Liver (tissue), 9 donors: ENCODE data around the gene OR2A2. TPM values are rescaled to one million over a fixed set of nuclear protein-coding genes. Genes with fewer than 3 reads are reported as not detected.

ENCODE experiments used
- DNase-seq: peaks from one replicate; pipeline ENCODE4 v3.0.0-alpha.2; 2017; ENCODE audit warnings: low spot score
- H3K27ac ChIP-seq, 2 donors: one replicate each; pipeline ENCODE4 v1.7.0; 2013; ENCODE audit warnings: inconsistent platforms in 2 of 2, low read length in 2 of 2, control low read depth in 1 of 2, low read depth in 1 of 2, mild to moderate bottlenecking in 1 of 2
- H3K27me3 ChIP-seq, 4 donors: one replicate each; pipeline versions ENCODE4 v1.6.1 to v1.7.0; 2013; ENCODE audit warnings: low read length in 3 of 4, inconsistent platforms in 1 of 4, mild to moderate bottlenecking in 1 of 4, moderate library complexity in 1 of 4; ENCODE audit not compliant: control insufficient read depth in 4 of 4, insufficient read depth in 4 of 4
- H3K36me3 ChIP-seq, 4 donors: one replicate each; pipeline versions ENCODE4 v1.6.1 to v1.7.0; 2013; ENCODE audit warnings: low read length in 3 of 4, mild to moderate bottlenecking in 3 of 4, low read depth in 1 of 4, moderate library complexity in 1 of 4; ENCODE audit not compliant: control insufficient read depth in 4 of 4, insufficient read depth in 3 of 4
- H3K4me1 ChIP-seq, 4 donors: one replicate each; pipeline versions ENCODE4 v1.6.1 to v1.7.0; 2013; ENCODE audit warnings: low read length in 3 of 4, mild to moderate bottlenecking in 3 of 4, moderate library complexity in 1 of 4; ENCODE audit not compliant: control insufficient read depth in 4 of 4, insufficient read depth in 4 of 4
- H3K4me3 ChIP-seq, 3 donors: one replicate each; pipeline versions ENCODE4 v1.6.1 to v1.7.0; 2013; ENCODE audit warnings: low read length in 3 of 3, control low read depth in 1 of 3, low read depth in 1 of 3, mild to moderate bottlenecking in 1 of 3
- H3K9ac ChIP-seq, 2 donors: one replicate each; pipeline ENCODE4 v1.7.0; 2013; ENCODE audit warnings: low read length in 2 of 2, mild to moderate bottlenecking in 2 of 2, moderate library complexity in 2 of 2, control low read depth in 1 of 2, low read depth in 1 of 2
- H3K9me3 ChIP-seq, 4 donors: one replicate each; pipeline versions ENCODE4 v1.6.1 to v1.7.0; 2013; ENCODE audit warnings: low read length in 3 of 4; ENCODE audit not compliant: control insufficient read depth in 4 of 4
- CTCF ChIP-seq: fragments of 150-350 bp; IDR thresholded peaks from 2 replicates; pipeline ENCODE4 v1.5.1; 2017; ENCODE audit warnings: improper control_type of control experiment, low read depth, low read length; ENCODE audit not compliant: missing input control
- EGR1 ChIP-seq, 2 donors: IDR thresholded peaks; 2 replicates each; pipeline ENCODE4 v1.6.1; 2016 to 2018; ENCODE audit warnings: antibody characterized with exemption in 2 of 2, low read depth in 2 of 2
- FOXA1 ChIP-seq: IDR thresholded peaks from 2 replicates; pipeline ENCODE4 v1.6.1; 2016; ENCODE audit warnings: antibody characterized with exemption
- FOXA2 ChIP-seq: IDR thresholded peaks from 2 replicates; pipeline ENCODE4 v1.6.1; 2016; ENCODE audit warnings: antibody characterized with exemption
- GABPA ChIP-seq, 2 donors: IDR thresholded peaks in 1 of 2; conservative IDR thresholded peaks in 1 of 2; 2 replicates each; pipeline ENCODE4 v1.6.1; 2016; ENCODE audit warnings: antibody characterized with exemption in 2 of 2, mild to moderate bottlenecking in 1 of 2, moderate library complexity in 1 of 2
- HNF4A ChIP-seq, 2 donors: conservative IDR thresholded peaks; 2 replicates each; pipeline ENCODE4 v1.6.1; 2016; ENCODE audit warnings: antibody characterized with exemption in 2 of 2, mild to moderate bottlenecking in 2 of 2
- HNF4G ChIP-seq: IDR thresholded peaks from 2 replicates; pipeline ENCODE4 v1.6.1; 2016; ENCODE audit warnings: antibody characterized with exemption
- JUND ChIP-seq, 2 donors: IDR thresholded peaks; 2 replicates each; pipeline ENCODE4 v1.6.1; 2016; ENCODE audit warnings: antibody characterized with exemption in 2 of 2
- NR2F2 ChIP-seq: IDR thresholded peaks from 2 replicates; pipeline ENCODE4 v1.6.1; 2016; ENCODE audit warnings: antibody characterized with exemption
- RAD21 ChIP-seq, 2 donors: IDR thresholded peaks; 2 replicates each; pipeline ENCODE4 v1.6.1; 2016; ENCODE audit warnings: antibody characterized with exemption in 2 of 2, mild to moderate bottlenecking in 2 of 2
- REST ChIP-seq: IDR thresholded peaks from 2 replicates; pipeline ENCODE4 v1.6.1; 2016; ENCODE audit warnings: antibody characterized with exemption, mild to moderate bottlenecking
- RXRA ChIP-seq, 2 donors: IDR thresholded peaks; 2 replicates each; pipeline ENCODE4 v1.6.1; 2017 to 2018; ENCODE audit warnings: antibody characterized with exemption in 2 of 2, mild to moderate bottlenecking in 1 of 2
- SP1 ChIP-seq: IDR thresholded peaks from 2 replicates; pipeline ENCODE4 v1.6.1; 2018; ENCODE audit warnings: antibody characterized with exemption, mild to moderate bottlenecking
- TAF1 ChIP-seq: conservative IDR thresholded peaks from 2 replicates; pipeline ENCODE4 v1.6.1; 2016; ENCODE audit warnings: antibody characterized with exemption, mild to moderate bottlenecking
- YY1 ChIP-seq: IDR thresholded peaks from 2 replicates; pipeline ENCODE4 v1.6.1; 2016; ENCODE audit warnings: antibody characterized with exemption, mild to moderate bottlenecking
- ZBTB33 ChIP-seq: IDR thresholded peaks from 2 replicates; pipeline ENCODE4 v1.6.1; 2016; ENCODE audit warnings: antibody characterized with exemption
- WGBS: extraction: QIAGEN DNeasy Blood & Tissue Kit; methylation state at CpG from one replicate; pipeline ENCODE4 v1.1.7; 2013; 5-methylcytosine and 5-hydroxymethylcytosine counted together
- polyA plus RNA-seq, 2 donors: library from polyadenylated mRNA; stranded (reverse) in 1 of 2; unstranded in 1 of 2; fragments of 200-250 nt in 1 of 2; fragments of >200 nt in 1 of 2; fragmentation: Nextera tagmentation in 1 of 2; extraction: Ambion mirVana in 1 of 2; gene quantifications; one replicate each; pipeline versions ENCODE4 v1.2.1 to v1.2.3, GENCODE V29; 2013 to 2015
- total RNA-seq, 2 donors: library from RNA; depleted of rRNA; stranded (reverse); fragments of >200 nt; gene quantifications; one replicate each; pipeline ENCODE4 v1.2.3, GENCODE V29; 2014
- TF ChIP-seq, protein P1 (sequence below): IDR thresholded peaks from 2 replicates; pipeline ENCODE4 v1.6.1; 2016; ENCODE audit warnings: antibody characterized with exemption
- TF ChIP-seq, protein P2 (sequence below): IDR thresholded peaks from 2 replicates; pipeline ENCODE4 v1.6.1; 2016; ENCODE audit warnings: antibody characterized with exemption
- donor health status: healthy.
- donor health status: healthy.
- donor health status: healthy.
- donor health status: healthy.
- donor health status: healthy.

OR2A2 gene
- total and polyA plus RNA-seq, 4 donors: not detected

- Histone ChIP-seq H3K36me3 (no peaks in the 10 kb centered on the region), H3K27me3 (no peaks in the 10 kb centered on the region), H3K9ac (no peak overlapping the region), H3K9me3 (peaks cover 2 to 25% (median 6%) of the 10 kb centered on the region in 4 donors), H3K4me1 (peaks cover 0 to 5% (median under 1%) of the 10 kb centered on the region in 4 donors), H3K27ac (no peak overlapping the region), H3K4me3 (no peak overlapping the region)
- TF ChIP-seq, protein P1, sequence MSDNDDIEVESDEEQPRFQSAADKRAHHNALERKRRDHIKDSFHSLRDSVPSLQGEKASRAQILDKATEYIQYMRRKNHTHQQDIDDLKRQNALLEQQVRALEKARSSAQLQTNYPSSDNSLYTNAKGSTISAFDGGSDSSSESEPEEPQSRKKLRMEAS: peak; percentile 72
- peak; percentile 64 for TF ChIP-seq SP1
- peak in 1 of 2 donors; percentile 11 for TF ChIP-seq RAD21 (IDR thresholded peaks at IDR 0.05)
- TF ChIP-seq JUND (IDR thresholded peaks at IDR 0.05): peak; percentile 67 to 68
- no peak for TF ChIP-seq CTCF
- no peak for TF ChIP-seq REST
- TF ChIP-seq FOXA1: no peak
- peak; percentile 90 to 93 for TF ChIP-seq HNF4A (conservative IDR thresholded peaks at IDR 0.05)
- TF ChIP-seq YY1: peak; percentile 52
- no peak for TF ChIP-seq EGR1 (IDR thresholded peaks at IDR 0.05; ENCODE audit: low read depth in 2 of 2)
- no peak for TF ChIP-seq FOXA2
- TF ChIP-seq, protein P2, sequence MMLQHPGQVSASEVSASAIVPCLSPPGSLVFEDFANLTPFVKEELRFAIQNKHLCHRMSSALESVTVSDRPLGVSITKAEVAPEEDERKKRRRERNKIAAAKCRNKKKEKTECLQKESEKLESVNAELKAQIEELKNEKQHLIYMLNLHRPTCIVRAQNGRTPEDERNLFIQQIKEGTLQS: no peak
- TF ChIP-seq GABPA (IDR thresholded peaks at IDR 0.05 in 1 of 2, conservative IDR thresholded peaks at IDR 0.05 in 1 of 2): no peak
- no peak for TF ChIP-seq TAF1
- TF ChIP-seq ZBTB33: peak; percentile 40
- no peak for TF ChIP-seq NR2F2
- TF ChIP-seq RXRA (IDR thresholded peaks at IDR 0.05): peak; percentile 66 to 76
- TF ChIP-seq HNF4G: peak; percentile 77
- DNase-seq: no peak
- WGBS: 35% methylated on average over 3 of the region's 3 CpGs
Measured at GRCh38 chr7:144144426-144144825, 35.0 kb downstream of the OR2A2 start.
